Measurements from ENCODE around the gene SFXN4.
"Not testable (repeated sequence)": the region's sequence is repeated elsewhere in the genome, so short reads cannot be mapped to it uniquely, and the experiment has no call there.

SFXN4 gene

DNA sequence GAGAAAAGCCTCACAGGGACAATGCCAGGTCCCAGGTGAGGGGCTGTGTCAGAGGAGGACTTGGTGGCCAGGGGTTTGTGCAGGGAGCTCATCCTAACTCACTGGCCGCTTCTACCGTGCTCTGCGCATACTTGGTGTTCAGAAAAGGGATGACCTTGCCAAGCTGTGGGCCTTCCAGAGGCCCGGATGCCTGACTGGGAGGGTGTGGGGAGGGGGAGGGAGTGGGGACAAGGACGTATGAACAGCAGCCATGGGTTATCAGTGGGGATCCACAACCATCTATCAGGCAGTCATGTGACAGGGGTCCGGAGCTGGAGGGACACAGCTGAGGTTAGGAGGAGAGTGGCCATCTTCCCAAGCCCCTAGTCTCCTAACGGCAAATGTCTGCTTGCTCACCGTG, 6.2 kb downstream of the SFXN4 start:
- H3K27me3 ChIP-seq (ENCODE audit: control insufficient read depth, low read length) = no peaks in the 10 kb centered on the region
- H3K4me2 ChIP-seq (ENCODE audit: low read length) = no peak overlapping the region
- H3K79me2 ChIP-seq (ENCODE audit: control insufficient read depth, low read length) = peaks cover 21% of the 10 kb centered on the region
- no peak overlapping the region for H3K4me3 ChIP-seq (ENCODE audit: low read length)
- peaks cover 90% of the 10 kb centered on the region for H3K36me3 ChIP-seq (ENCODE audit: control insufficient read depth, low read length)
- no peaks in the 10 kb centered on the region for H3F3A ChIP-seq (ENCODE audit: control insufficient read depth, insufficient read depth)
- no peaks in the 10 kb centered on the region for H3K9me3 ChIP-seq (ENCODE audit: control insufficient read depth, insufficient read depth, low read length)
- no peak overlapping the region for H3K27ac ChIP-seq (ENCODE audit: low read depth, low read length)
- no peaks in the 10 kb centered on the region for H3K9me2 ChIP-seq (replicated peaks; ENCODE audit: control insufficient read depth, low read length)
- peaks cover 18% of the 10 kb centered on the region for H3K4me1 ChIP-seq (ENCODE audit: control insufficient read depth, low read length)
- no peak for TF ChIP-seq CTCF (IDR thresholded peaks at IDR 0.05; ENCODE audit: low read depth, low read length, poor library complexity, severe bottlenecking)
- TF ChIP-seq EZH2phosphoT487 (IDR thresholded peaks at IDR 0.05; ENCODE audit: borderline replicate concordance, low read length) = no peak
- H4K20me1 ChIP-seq (ENCODE audit: control insufficient read depth, insufficient read depth, low read depth, low read length) = no peaks in the 10 kb centered on the region

- no peak for TF ChIP-seq EZH2phosphoT487 (IDR thresholded peaks at IDR 0.05; ENCODE audit: borderline replicate concordance, low read length)
- TF ChIP-seq CTCF (IDR thresholded peaks at IDR 0.05; ENCODE audit: low read depth, low read length, poor library complexity, severe bottlenecking) = no peak
- H3K9me3 ChIP-seq (ENCODE audit: control insufficient read depth, insufficient read depth, low read length) = no peaks in the 10 kb centered on the region
- no peak overlapping the region for H3K27ac ChIP-seq (ENCODE audit: low read depth, low read length)
- H3K36me3 ChIP-seq (ENCODE audit: control insufficient read depth, low read length) = peaks cover 85% of the 10 kb centered on the region
- H3F3A ChIP-seq (ENCODE audit: control insufficient read depth, insufficient read depth) = no peaks in the 10 kb centered on the region
- peaks cover 13% of the 10 kb centered on the region for H3K4me1 ChIP-seq (ENCODE audit: control insufficient read depth, low read length)
- H3K4me2 ChIP-seq (ENCODE audit: low read length) = no peak overlapping the region
- H3K79me2 ChIP-seq (ENCODE audit: control insufficient read depth, low read length) = no peaks in the 10 kb centered on the region
- no peaks in the 10 kb centered on the region for H3K27me3 ChIP-seq (ENCODE audit: control insufficient read depth, low read length)
- no peaks in the 10 kb centered on the region for H4K20me1 ChIP-seq (ENCODE audit: control insufficient read depth, insufficient read depth, low read depth, low read length)
- H3K4me3 ChIP-seq (ENCODE audit: low read length) = no peak overlapping the region
- no peaks in the 10 kb centered on the region for H3K9me2 ChIP-seq (replicated peaks; ENCODE audit: control insufficient read depth, low read length)
These were observed 11.9 kb downstream of the SFXN4 start for GRCh38 chr10:119153661-119154060.

DNA sequence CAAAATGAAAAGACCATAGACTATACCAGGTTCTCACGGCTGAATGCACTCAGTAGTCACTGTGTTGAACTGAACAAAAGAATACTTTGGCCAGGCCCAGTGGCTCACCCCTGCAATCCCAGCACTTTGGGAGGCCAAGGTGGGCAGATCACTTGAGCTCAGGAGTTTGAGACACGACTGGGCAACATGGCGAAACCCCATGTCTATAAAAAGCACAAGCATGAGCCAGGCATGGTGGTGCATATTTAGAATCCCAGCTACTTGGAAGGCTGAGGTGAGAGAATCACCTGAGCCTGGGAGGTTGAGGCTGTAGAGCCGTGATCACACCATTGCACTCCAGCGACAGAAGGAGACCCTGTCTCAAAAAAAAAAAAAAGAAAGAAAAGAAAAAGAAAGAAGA, 12.5 kb downstream of the SFXN4 start:
- H3K36me3 ChIP-seq (ENCODE audit: control insufficient read depth, low read length) = peaks cover 87% of the 10 kb centered on the region
- peaks cover 13% of the 10 kb centered on the region for H3K4me1 ChIP-seq (ENCODE audit: control insufficient read depth, low read length)
- no peak overlapping the region for H3K27ac ChIP-seq (ENCODE audit: low read depth, low read length)

DNA sequence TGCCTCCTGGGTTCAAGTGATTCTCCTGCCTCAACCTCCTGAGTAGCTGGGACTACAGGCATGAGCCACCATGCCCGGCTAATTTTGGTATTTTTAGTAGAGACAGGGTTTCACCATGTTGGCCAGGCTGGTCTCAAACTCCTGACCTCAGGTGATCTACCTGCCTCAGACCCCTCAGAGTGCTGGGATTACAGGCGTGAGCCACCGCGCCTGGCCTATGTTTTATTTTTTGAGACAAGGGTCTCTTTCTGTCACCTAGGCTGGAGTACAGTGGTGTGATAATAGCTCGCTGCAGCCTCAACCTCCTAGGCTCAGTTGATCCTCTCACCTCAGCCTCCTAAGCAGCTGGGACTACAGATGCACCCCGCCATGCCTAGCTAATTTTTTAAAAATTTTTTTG, 13.9 kb downstream of the SFXN4 start:
- not testable (repeated sequence) for H4K20me1 ChIP-seq (ENCODE audit: control insufficient read depth, insufficient read depth, low read depth, low read length); H3K79me2 ChIP-seq (ENCODE audit: control insufficient read depth, low read length); H3K9me3 ChIP-seq (ENCODE audit: control insufficient read depth, insufficient read depth, low read length); H3K4me2 ChIP-seq (ENCODE audit: low read length); H3F3A ChIP-seq (ENCODE audit: control insufficient read depth, insufficient read depth); H3K9me2 ChIP-seq (replicated peaks; ENCODE audit: control insufficient read depth, low read length); H3K4me3 ChIP-seq (ENCODE audit: low read length); H3K27ac ChIP-seq (ENCODE audit: low read depth, low read length); H3K27me3 ChIP-seq (ENCODE audit: control insufficient read depth, low read length)
- peaks cover 13% of the 10 kb centered on the region for H3K4me1 ChIP-seq (ENCODE audit: control insufficient read depth, low read length)
- H3K36me3 ChIP-seq (ENCODE audit: control insufficient read depth, low read length) = peaks cover 90% of the 10 kb centered on the region

More for the DNA sequence above, 12.5 kb downstream of the SFXN4 start:
- no peaks in the 10 kb centered on the region for H3K79me2 ChIP-seq (ENCODE audit: control insufficient read depth, low read length)
- no peaks in the 10 kb centered on the region for H3K9me3 ChIP-seq (ENCODE audit: control insufficient read depth, insufficient read depth, low read length)
- no peak overlapping the region for H3K4me3 ChIP-seq (ENCODE audit: low read length)
- H3F3A ChIP-seq (ENCODE audit: control insufficient read depth, insufficient read depth) = no peaks in the 10 kb centered on the region
- H3K4me2 ChIP-seq (ENCODE audit: low read length) = no peak overlapping the region
- H3K27me3 ChIP-seq (ENCODE audit: control insufficient read depth, low read length) = no peaks in the 10 kb centered on the region
- no peaks in the 10 kb centered on the region for H4K20me1 ChIP-seq (ENCODE audit: control insufficient read depth, insufficient read depth, low read depth, low read length)
- no peaks in the 10 kb centered on the region for H3K9me2 ChIP-seq (replicated peaks; ENCODE audit: control insufficient read depth, low read length)
- no peak for TF ChIP-seq EZH2phosphoT487 (IDR thresholded peaks at IDR 0.05; ENCODE audit: borderline replicate concordance, low read length)
- TF ChIP-seq CTCF (IDR thresholded peaks at IDR 0.05; ENCODE audit: low read depth, low read length, poor library complexity, severe bottlenecking) = no peak

Measured in DOHH2 (cell line).